ENCODE measurements around the gene VPS25.

VPS25 gene

GRCh38 chr17:42791948-42792347 is 18.7 kb downstream of the VPS25 start:
- FAIRE-seq = no peak
- DNase-seq (ENCODE audit: extremely low spot score, insufficient read length, low read depth) = no peak

DNA sequence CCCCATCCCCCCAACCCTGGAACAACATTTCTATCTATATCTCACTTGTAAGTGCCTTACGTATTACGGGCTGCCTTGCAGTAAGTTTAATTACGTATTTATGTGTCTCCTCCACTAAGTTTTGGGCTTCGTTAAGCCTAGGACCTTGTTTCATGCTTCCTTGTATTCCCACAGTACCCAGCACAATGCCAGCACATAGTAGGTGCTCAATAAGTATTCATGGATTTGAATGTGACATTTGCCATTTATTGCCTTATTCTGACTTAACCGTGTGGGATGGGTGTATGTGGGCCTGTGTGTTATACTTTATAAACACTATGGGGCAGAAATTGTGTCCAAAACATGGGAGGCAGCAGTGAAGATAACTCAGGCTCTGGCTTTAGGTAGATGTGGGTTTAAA is 19.3 kb downstream of the VPS25 start:
- no peak for FAIRE-seq
- no peak for DNase-seq (ENCODE audit: extremely low spot score, insufficient read length, low read depth)

DNA sequence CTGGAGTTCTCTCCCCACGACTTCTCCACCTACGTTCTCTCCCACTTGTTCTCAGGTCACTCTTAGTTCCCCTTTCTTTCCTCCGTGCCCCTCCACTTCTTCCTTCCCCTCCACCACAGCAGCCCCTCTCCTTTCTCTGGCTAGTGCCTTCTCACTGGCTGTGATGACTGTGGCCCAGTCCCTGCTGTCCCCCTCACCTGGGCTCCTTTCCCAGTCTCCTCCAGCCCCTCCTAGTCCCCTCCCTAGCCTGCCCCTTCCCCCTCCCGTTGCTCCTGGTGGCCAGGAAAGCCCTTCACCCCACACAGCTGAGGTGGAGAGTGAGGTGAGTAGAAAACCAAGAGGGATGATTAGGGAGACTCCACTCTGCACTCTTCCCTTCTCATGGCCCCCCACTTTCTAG is 21.8 kb downstream of the VPS25 start:
- no peak for FAIRE-seq
- no peak for DNase-seq (ENCODE audit: extremely low spot score, insufficient read length, low read depth)

- FAIRE-seq (no peak), DNase-seq (ENCODE audit: extremely low spot score, insufficient read length, low read depth) (no peak)
Observed at GRCh38 chr17:42795465-42795864, 22.2 kb downstream of the VPS25 start.

DNA sequence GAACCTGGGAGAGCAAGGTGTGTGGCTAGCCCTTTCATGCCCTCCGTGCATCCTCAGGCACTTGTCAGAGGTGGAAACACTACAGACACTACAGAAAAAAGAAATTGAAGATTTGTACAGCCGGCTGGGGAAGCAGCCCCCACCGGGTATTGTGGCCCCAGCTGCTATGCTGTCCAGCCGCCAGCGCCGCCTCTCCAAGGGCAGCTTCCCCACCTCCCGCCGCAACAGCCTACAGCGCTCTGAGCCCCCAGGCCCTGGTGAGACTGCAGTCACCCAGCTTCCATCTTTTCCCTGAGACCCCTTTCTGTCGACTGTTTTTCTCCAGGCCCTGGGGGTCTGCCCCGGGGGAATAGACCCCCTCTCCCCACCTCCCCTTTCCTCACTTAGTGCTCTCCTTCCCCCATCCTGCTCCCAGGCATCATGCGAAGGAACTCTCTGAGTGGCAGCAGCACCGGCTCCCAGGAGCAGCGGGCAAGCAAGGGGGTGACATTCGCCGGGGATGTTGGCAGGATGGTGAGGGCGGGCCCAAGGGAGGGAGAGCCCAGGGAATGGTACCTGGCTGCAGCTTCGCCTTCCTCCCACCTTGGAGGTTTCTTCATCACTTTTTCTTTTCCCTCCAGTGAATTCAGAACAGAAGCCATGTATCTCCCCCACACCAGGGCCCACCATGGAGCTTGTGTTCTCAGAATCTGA is 23.0 kb downstream of the VPS25 start:
- DNase-seq (ENCODE audit: extremely low spot score, insufficient read length, low read depth) = no peak
- no peak for FAIRE-seq

GRCh38 chr17:42797067-42798007 is 24.1 kb downstream of the VPS25 start:
- DNase-seq (ENCODE audit: extremely low spot score, insufficient read length, low read depth) (no peak), FAIRE-seq (no peak)

DNA sequence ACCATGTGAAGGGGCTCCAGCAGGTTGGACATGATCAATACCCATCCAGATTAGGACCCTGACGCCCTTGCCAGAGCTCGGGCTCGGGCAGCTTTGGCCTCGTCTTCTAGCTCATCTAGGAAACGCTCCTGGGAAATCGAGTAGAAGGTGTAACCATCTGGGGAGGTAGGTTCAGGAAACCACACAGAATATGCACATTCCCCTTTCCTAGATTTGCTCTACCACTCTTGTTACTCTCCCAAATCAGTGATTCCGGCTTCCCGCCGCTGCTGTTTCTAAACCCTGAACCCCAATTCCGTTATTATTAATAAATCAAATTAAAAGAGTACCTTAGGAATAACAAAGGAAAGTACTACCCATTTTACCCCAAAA is 24.7 kb downstream of the VPS25 start:
- no peak for FAIRE-seq
- no peak for DNase-seq (ENCODE audit: extremely low spot score, insufficient read length, low read depth)

GRCh38 chr17:42798383-42799380 is 25.4 kb downstream of the VPS25 start, which contains the start of the genes CNTD1 and COA3:
CNTD1 (plus strand) TSS chr17:42798861; CDS start chr17:42799068, 207 bp downstream.
COA3 (minus strand) TSS chr17:42798704; CDS start chr17:42798681, 23 bp downstream.
- FAIRE-seq = peak; percentile 87

GRCh38 chr17:42803074-42803883 is 30.0 kb downstream of the VPS25 start:
- no peak for DNase-seq (ENCODE audit: extremely low spot score, insufficient read length, low read depth)
- FAIRE-seq = no peak

More at GRCh38 chr17:42798383-42799380, 25.4 kb downstream of the VPS25 start, which contains the start of the genes CNTD1 and COA3:
- DNase-seq (ENCODE audit: extremely low spot score, insufficient read length, low read depth) = peak; percentile 91

GRCh38 chr17:42804918-42805367 is 31.7 kb downstream of the VPS25 start:
- FAIRE-seq (no peak), DNase-seq (ENCODE audit: extremely low spot score, insufficient read length, low read depth) (no peak)

GRCh38 chr17:42806249-42806648 is 33.0 kb downstream of the VPS25 start:
- no peak for FAIRE-seq
- DNase-seq (ENCODE audit: extremely low spot score, insufficient read length, low read depth) = no peak

DNA sequence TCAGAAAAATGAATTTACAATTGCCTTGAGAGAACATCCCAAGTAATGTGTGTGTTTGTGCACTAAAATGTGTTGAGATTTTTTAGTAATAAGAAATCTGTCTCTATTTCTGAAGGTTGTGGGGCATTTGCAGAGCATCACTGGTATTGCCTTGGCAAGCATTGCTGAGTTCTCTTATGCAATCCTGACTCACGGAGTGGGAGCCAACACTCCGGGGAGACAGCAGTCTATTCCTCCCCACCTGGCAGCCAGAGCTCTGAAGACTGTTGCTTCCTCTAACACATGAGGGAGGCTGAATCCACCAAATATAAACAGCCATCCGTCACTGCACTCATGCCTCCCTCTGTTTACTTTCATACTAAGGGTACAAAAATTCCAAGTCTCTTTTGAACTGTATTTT is 36.0 kb downstream of the VPS25 start:
- no peak for FAIRE-seq

DNA sequence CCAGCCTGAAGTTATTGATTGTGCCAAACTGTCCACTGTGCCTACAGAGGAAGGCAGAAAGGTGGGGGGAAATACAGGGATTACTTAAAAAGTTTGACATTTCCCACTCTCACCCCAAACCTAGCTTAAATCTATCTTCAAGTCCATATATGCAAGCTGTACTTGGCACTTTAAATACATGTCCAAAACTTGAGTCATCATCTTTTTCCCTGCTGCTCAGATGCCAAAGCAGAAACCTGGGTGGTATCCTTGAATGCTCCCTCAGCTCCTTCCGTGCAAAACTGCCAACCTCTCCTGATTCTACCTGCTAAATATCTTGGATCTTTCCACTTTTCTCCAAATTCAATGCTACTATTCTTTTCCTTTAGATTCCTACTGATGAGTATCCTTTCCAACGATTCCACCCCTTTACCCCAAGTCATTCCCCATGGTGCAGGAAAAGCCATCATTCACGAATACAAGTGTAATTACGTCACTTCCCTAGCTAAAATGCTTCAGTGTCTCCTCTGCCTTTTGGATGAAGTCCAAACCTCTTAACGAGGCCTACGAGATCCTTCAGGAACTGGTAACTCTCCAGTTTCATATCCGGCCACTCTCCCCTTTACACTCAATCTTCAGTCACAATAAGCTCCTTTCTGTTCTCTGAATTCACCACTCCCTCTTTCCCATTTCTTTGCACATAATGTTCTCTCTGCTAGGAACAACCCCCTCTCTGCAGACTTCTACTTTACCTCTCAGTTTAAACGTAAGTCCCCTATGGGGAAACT is 41.6 kb downstream of the VPS25 start:
- DNase-seq (ENCODE audit: extremely low spot score, insufficient read length, low read depth) (no peak), FAIRE-seq (no peak)

More for the DNA sequence above, 36.0 kb downstream of the VPS25 start:
- no peak for DNase-seq (ENCODE audit: extremely low spot score, insufficient read length, low read depth)

- no peak for FAIRE-seq
Observed at GRCh38 chr17:42817866-42818265, 44.6 kb downstream of the VPS25 start.

DNA sequence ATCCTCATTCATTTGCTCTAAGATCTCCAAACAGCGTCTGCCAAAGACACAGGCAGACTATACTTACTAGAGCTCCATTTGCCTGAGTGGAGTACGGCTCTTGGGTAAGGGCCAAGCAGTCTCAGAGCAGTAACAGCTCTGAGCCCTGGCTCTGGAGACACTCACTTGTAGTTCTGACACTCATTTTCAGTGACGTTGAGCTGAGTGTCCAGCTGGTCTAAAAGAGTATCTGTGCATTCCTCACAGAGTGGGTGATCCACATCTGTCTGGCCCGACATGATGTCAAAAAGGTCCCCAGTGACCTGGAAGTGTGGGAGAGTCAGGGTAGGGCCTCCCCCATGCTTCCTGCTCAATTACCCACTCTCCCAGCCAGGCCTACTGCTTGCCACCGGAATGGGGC is 45.1 kb downstream of the VPS25 start:
- no peak for FAIRE-seq

More at GRCh38 chr17:42817866-42818265, 44.6 kb downstream of the VPS25 start:
- DNase-seq (ENCODE audit: extremely low spot score, insufficient read length, low read depth) = no peak

DNA sequence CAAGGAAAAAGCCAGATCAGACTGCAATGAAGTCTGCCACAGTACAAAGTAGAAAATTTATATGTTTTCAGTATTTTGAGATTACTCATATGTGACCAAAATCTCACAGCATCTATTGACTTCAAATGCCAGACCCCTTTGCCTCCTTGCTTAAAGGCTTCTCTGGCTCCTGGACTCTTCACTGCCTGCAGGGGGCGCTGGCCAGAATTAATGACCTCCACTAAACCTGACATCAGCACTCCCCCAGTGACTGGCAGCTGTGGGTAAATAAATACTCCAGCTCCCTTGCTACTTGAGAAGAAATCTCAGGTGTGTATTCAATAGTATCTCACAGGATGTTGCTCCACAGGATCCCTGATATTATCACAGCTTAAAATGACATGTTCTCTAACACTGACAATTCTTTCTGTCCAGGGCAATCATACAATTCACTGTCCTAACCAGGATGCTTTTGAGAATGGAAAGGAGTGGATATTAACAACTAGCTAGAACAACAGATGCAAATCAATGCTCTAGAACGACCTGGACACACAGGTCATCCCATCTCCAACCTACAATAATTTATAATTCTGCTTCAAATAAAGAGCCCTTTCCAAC is 46.8 kb downstream of the VPS25 start:
- DNase-seq (ENCODE audit: extremely low spot score, insufficient read length, low read depth) (peak; percentile 36), FAIRE-seq (no peak)

More for the DNA sequence above, 45.1 kb downstream of the VPS25 start:
- no peak for DNase-seq (ENCODE audit: extremely low spot score, insufficient read length, low read depth)

DNA sequence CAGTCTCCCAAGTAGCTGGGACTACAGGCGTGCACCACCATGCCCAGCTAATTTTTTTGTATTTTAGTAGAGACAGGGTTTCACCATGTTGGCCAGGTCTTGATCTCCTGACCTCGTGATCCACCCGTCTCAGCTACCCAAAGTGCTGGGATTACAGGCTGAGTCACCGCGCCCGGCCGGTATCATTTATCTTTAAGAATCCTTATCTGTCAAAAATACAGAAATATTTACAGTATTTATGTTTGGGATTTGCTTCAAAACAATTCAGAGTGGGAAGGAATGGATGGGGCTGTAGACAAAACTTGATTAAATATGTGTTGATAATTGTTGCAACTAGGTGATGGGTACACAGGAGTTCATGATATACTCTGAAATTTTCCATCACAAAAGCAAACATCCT is 47.9 kb downstream of the VPS25 start:
- DNase-seq (ENCODE audit: extremely low spot score, insufficient read length, low read depth) (no peak), FAIRE-seq (no peak)

GRCh38 chr17:42827472-42827871 is 54.2 kb downstream of the VPS25 start:
- FAIRE-seq = no peak
- no peak for DNase-seq (ENCODE audit: extremely low spot score, insufficient read length, low read depth)

Data from GM18507 (cell line).